ENCODE measurements around the gene BAMBI.

DNA sequence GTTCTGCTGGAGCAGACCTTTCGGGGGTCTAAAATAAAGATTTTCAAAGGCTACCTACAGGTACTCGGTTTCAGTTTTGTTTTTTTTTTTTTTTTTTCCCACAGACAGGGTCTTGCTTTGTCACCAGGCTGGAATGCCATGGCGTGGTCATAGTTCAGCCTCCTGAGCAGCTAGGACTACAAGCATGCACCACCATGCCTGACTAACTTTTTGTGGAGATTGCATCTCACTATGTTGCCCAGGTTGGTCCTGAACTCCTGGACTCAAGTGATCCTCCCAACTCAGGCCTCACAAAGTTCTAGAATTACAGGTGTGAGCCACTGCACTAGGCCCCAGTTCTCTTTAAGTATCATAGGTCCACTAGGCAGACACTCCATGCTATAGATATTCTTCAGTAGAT lies 34.5 kb downstream of the BAMBI start:
- TF ChIP-seq, protein P1, sequence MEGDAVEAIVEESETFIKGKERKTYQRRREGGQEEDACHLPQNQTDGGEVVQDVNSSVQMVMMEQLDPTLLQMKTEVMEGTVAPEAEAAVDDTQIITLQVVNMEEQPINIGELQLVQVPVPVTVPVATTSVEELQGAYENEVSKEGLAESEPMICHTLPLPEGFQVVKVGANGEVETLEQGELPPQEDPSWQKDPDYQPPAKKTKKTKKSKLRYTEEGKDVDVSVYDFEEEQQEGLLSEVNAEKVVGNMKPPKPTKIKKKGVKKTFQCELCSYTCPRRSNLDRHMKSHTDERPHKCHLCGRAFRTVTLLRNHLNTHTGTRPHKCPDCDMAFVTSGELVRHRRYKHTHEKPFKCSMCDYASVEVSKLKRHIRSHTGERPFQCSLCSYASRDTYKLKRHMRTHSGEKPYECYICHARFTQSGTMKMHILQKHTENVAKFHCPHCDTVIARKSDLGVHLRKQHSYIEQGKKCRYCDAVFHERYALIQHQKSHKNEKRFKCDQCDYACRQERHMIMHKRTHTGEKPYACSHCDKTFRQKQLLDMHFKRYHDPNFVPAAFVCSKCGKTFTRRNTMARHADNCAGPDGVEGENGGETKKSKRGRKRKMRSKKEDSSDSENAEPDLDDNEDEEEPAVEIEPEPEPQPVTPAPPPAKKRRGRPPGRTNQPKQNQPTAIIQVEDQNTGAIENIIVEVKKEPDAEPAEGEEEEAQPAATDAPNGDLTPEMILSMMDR (IDR thresholded peaks at IDR 0.05; ENCODE audit: low read length): no peak
- no peak for TF ChIP-seq EZH2 (IDR thresholded peaks at IDR 0.05; ENCODE audit: borderline replicate concordance, low read length)
